Transverse colon (tissue), 4 donors: ENCODE data around the gene ACTN3. TPM values are rescaled to one million over a fixed set of nuclear protein-coding genes. Genes with fewer than 3 reads are reported as not detected.

ENCODE experiments used
- DNase-seq: peaks from one replicate; pipeline ENCODE4 v3.0.0-alpha.2; 2019
- H3K27ac ChIP-seq, 4 donors: fragments of 200-600 bp; sonication (generic); 2 replicates each; pipeline ENCODE4 v1.5.1; 2016 to 2018; ENCODE audit warnings: inconsistent platforms in 4 of 4
- H3K27me3 ChIP-seq: fragments of 200-600 bp; sonication (generic); 2 replicates; pipeline ENCODE4 v1.5.1; 2017; ENCODE audit warnings: inconsistent platforms
- H3K36me3 ChIP-seq, 4 donors: fragments of 200-600 bp; sonication (generic); 2 replicates each; pipeline ENCODE4 v1.5.1; 2017 to 2019; ENCODE audit warnings: inconsistent platforms in 4 of 4
- H3K4me1 ChIP-seq, 4 donors: fragments of 200-600 bp; sonication (generic); 2 replicates each; pipeline ENCODE4 v1.5.1; 2017 to 2020; ENCODE audit warnings: inconsistent platforms in 4 of 4
- H3K4me3 ChIP-seq, 4 donors: fragments of 200-600 bp; sonication (generic); 1 replicate in 1 of 4; 2 replicates in 3 of 4; pipeline versions ENCODE4 v1.5.1 to v1.6.1; 2017 to 2019; ENCODE audit warnings: inconsistent platforms in 4 of 4
- H3K9me3 ChIP-seq, 2 donors: fragments of 200-600 bp; sonication (generic); 2 replicates each; pipeline ENCODE4 v1.5.1; 2017 to 2019; ENCODE audit warnings: inconsistent platforms in 2 of 2
- CTCF ChIP-seq, 5 experiments: fragments of 200-600 bp in 3 of 5; fragments of 450-650 bp in 2 of 5; sonication (generic) in 3 of 5; IDR thresholded peaks; 1 replicate in 2 of 5; 2 replicates in 3 of 5; pipeline ENCODE4 v1.5.1; 2016 to 2017; ENCODE audit warnings: antibody characterized with exemption in 5 of 5, inconsistent platforms in 3 of 5, mild to moderate bottlenecking in 2 of 5, moderate library complexity in 1 of 5
- EP300 ChIP-seq: sonication (generic); formaldehyde crosslinking; IDR thresholded peaks from one replicate; pipeline ENCODE4 v1.6.1; 2017; ENCODE audit warnings: antibody characterized with exemption, low read depth
- POLR2A ChIP-seq: fragments of 450-650 bp; IDR thresholded peaks from one replicate; pipeline ENCODE4 v1.6.1; 2016; ENCODE audit warnings: antibody characterized with exemption, mild to moderate bottlenecking, moderate library complexity
- POLR2AphosphoS5 ChIP-seq, 3 donors: sonication (generic); formaldehyde crosslinking; IDR thresholded peaks; one replicate each; pipeline ENCODE4 v1.6.1; 2016; ENCODE audit warnings: antibody characterized with exemption in 3 of 3
- WGBS, 2 donors: methylation state at CpG; one replicate each; pipeline ENCODE4 v1.1.5; 2018; ENCODE audit warnings: low coverage in 1 of 2; 5-methylcytosine and 5-hydroxymethylcytosine counted together
- in situ Hi-C, 4 donors: fragments of 200-750 bp; cut with MboI; loops; one replicate each; pipeline versions ENCODE4 v1.15.0 to v1.15.1; 2017; ENCODE audit warnings: low sequenced_read_pairs in 3 of 4, low pct_ligation_motif_present in 1 of 4, low pct_unique_long_range_greater_than_20kb in 1 of 4
- intact Hi-C: fragments of 100-400 bp; cut with DNase I; formaldehyde crosslinking; loops from one replicate; pipeline ENCODE4 v1.15.1; 2023; ENCODE audit warnings: low total_unique reads
- total RNA-seq, 4 donors: library from RNA; depleted of rRNA; stranded (reverse); fragments of >200 nt; gene quantifications; one replicate each; pipeline ENCODE4 v1.1.0, GENCODE V29; 2016

ACTN3 gene
- total RNA-seq, 4 donors from 2014 or later = not detected

DNA sequence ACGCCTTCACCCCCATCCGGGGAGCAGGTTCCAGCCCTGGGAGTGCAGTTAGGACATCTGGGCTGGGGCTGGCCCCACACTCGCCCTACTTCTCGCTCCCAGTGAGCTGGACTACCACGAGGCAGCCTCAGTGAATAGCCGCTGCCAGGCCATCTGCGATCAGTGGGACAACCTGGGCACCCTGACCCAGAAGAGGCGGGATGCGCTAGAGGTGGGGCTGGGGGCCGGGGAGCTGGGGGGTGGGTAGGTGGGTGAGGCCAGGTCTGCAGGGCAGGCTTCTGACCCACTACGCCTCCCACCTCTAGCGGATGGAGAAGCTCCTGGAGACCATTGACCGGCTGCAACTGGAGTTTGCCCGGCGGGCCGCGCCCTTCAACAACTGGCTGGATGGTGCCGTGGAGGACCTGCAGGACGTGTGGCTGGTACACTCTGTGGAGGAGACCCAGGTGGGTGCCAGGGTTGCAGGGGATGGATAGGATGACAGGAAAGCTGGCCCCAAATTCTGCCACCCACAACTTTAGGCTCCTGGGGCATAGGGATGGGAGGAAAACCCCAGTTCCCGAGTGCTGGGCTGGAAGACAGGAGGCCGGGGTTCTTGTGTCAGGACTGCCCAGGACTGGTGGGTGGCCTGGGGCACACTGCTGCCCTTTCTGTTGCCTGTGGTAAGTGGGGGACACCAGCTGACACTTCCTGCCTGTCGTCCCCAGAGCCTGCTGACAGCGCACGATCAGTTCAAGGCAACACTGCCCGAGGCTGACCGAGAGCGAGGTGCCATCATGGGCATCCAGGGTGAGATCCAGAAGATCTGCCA, 13.4 kb downstream of the ACTN3 start:
- no peak for DNase-seq
- intact Hi-C loops (loop anchor here (10.0 kb wide), 1 partner anchor 275 kb away; no protein-coding TSS in a partner anchor), in situ Hi-C loops (loop anchor here in 2 of 4 donors (10.0 to 25.0 kb wide), 2 partner anchors 155 to 277 kb away; partner anchors contain the start of gene RCE1 (in 1 of the 2))
- Histone ChIP-seq H3K4me1 (peaks cover 6 to 9% (median 8%) of the 10 kb centered on the region in 4 donors), H3K9me3 (no peaks in the 10 kb centered on the region), H3K36me3 (no peaks in the 10 kb centered on the region), H3K27me3 (peaks cover 25% of the 10 kb centered on the region), H3K4me3 (no peak overlapping the region), H3K27ac (no peak overlapping the region)
- TF ChIP-seq CTCF (IDR thresholded peaks at IDR 0.05) (no peak), EP300 (no peak), POLR2A (no peak), POLR2AphosphoS5 (IDR thresholded peaks at IDR 0.05) (no peak)
- WGBS, 2 donors = 74% methylated on average over 25 of the region's 27 CpGs; no CpG with 5 or more reads in 1 of the 2 donors

DNA sequence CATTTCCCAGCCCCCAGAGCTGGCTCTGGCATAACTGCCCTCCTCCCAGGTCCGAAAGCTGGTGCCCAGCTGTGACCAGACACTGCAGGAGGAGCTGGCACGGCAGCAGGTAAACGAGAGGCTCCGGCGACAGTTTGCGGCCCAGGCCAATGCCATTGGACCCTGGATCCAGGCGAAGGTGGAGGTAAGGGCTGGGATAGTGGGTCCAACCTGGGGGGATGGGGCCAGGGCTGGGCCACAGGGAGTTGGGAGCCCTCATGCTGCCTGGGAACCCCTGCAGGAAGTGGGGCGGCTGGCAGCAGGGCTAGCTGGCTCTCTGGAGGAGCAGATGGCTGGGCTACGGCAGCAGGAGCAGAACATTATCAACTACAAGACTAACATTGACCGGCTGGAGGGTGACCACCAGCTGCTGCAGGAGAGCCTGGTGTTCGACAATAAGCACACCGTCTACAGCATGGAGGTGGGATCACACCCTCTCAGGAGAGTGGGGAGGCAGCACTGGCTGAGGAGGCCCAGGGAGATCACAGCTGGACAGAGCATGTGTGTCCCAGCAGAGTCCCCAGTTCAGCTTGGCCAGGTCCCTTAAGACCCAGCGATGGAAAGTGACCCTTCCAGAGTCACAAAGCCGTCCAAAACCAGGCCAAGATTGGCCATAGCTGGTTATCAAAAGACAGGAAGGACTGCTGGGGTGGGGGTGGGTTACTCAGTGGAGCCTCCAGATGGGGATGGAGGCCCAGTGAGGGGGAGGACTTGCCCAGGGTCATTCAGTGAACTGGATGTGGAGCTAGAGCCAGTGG, 14.7 kb downstream of the ACTN3 start:
- H3K4me1 ChIP-seq = peaks cover 6 to 9% (median 8%) of the 10 kb centered on the region in 4 donors
- no peaks in the 10 kb centered on the region for H3K36me3 ChIP-seq
- no peaks in the 10 kb centered on the region for H3K9me3 ChIP-seq
- TF ChIP-seq POLR2AphosphoS5 (IDR thresholded peaks at IDR 0.05) (no peak), POLR2A (no peak), CTCF (IDR thresholded peaks at IDR 0.05) (no peak), EP300 (no peak)
- intact Hi-C loops = no loop called here
- 85% methylated on average over 12 of the region's 14 CpGs; no CpG with 5 or more reads in 1 of the 2 donors for WGBS, 2 donors
- H3K4me3 ChIP-seq = no peak overlapping the region
- in situ Hi-C loops = loop anchor here in 2 of 4 donors (10.0 to 25.0 kb wide), 2 partner anchors 157 to 276 kb away; partner anchors contain the start of gene RCE1 (in 1 of the 2)
- no peak for DNase-seq
- peaks cover 25% of the 10 kb centered on the region for H3K27me3 ChIP-seq
- H3K27ac ChIP-seq = no peak overlapping the region

- peaks cover 23% of the 10 kb centered on the region for H3K27me3 ChIP-seq
- H3K4me3 ChIP-seq = no peak overlapping the region
- in situ Hi-C loops = loop anchor here in 2 of 4 donors (10.0 to 25.0 kb wide), 2 partner anchors 157 to 275 kb away; partner anchors contain the start of gene RCE1 (in 1 of the 2)
- 92% methylated on average over 9 of the region's 9 CpGs; no CpG with 5 or more reads in 1 of the 2 donors for WGBS, 2 donors
- no peak overlapping the region for H3K27ac ChIP-seq
- H3K4me1 ChIP-seq = peaks cover 6 to 9% (median 8%) of the 10 kb centered on the region in 4 donors
- intact Hi-C loops = no loop called here
- no peak for DNase-seq
- H3K9me3 ChIP-seq = no peaks in the 10 kb centered on the region
- no peaks in the 10 kb centered on the region for H3K36me3 ChIP-seq
- no peak for TF ChIP-seq EP300
- TF ChIP-seq CTCF (IDR thresholded peaks at IDR 0.05) = no peak
- TF ChIP-seq POLR2AphosphoS5 (IDR thresholded peaks at IDR 0.05) = no peak
- TF ChIP-seq POLR2A = no peak
Observed at GRCh38 chr11:66561975-66562248, 15.2 kb downstream of the ACTN3 start.

GRCh38 chr11:66562275-66562674, 15.6 kb downstream of the ACTN3 start:
- TF ChIP-seq POLR2AphosphoS5 (IDR thresholded peaks at IDR 0.05) (no peak), EP300 (no peak), POLR2A (no peak), CTCF (IDR thresholded peaks at IDR 0.05) (no peak)
- WGBS, 2 donors = 60% methylated on average over 2 of the region's 2 CpGs; no CpG with 5 or more reads in 1 of the 2 donors
- no peak for DNase-seq
- H3K36me3 ChIP-seq = no peaks in the 10 kb centered on the region
- no peak overlapping the region for H3K4me3 ChIP-seq
- in situ Hi-C loops = loop anchor here in 2 of 4 donors (10.0 to 25.0 kb wide), 2 partner anchors 157 to 275 kb away; partner anchors contain the start of gene RCE1 (in 1 of the 2)
- H3K27ac ChIP-seq = no peak overlapping the region
- H3K9me3 ChIP-seq = no peaks in the 10 kb centered on the region
- intact Hi-C loops = no loop called here
- H3K27me3 ChIP-seq = peaks cover 22% of the 10 kb centered on the region
- H3K4me1 ChIP-seq = peaks cover 6 to 11% (median 8%) of the 10 kb centered on the region in 4 donors
